Activated naive CD4-positive, alpha-beta T cell treated with anti-CD3 and anti-CD28 coated beads, Interleukin-2, amount 50 U/mL, for 24 hours (primary cell): ENCODE data around the gene AGBL4.
"Not testable (repeated sequence)": the region's sequence is repeated elsewhere in the genome, so short reads cannot be mapped to it uniquely, and the experiment has no call there.

Experiments used
- H3K27ac Mint-ChIP-seq: one replicate; pipeline ENCODE4 v1.8.0; 2021; ENCODE audit warnings: mild to moderate bottlenecking, mixed read lengths
- H3K27me3 Mint-ChIP-seq: one replicate; pipeline ENCODE4 v1.8.0; 2021; ENCODE audit warnings: mixed read lengths
- H3K36me3 Mint-ChIP-seq: one replicate; pipeline ENCODE4 v1.8.0; 2021; ENCODE audit warnings: mixed read lengths
- H3K4me1 Mint-ChIP-seq: one replicate; pipeline ENCODE4 v1.8.0; 2021; ENCODE audit warnings: mixed read lengths
- H3K4me3 Mint-ChIP-seq: one replicate; pipeline ENCODE4 v1.8.0; 2021; ENCODE audit warnings: mild to moderate bottlenecking, mixed read lengths
- H3K9me3 Mint-ChIP-seq: one replicate; pipeline ENCODE4 v1.8.0; 2021; ENCODE audit warnings: mixed read lengths

Gene AGBL4

GRCh38 chr1:49319426-49319963, 704.3 kb downstream of the AGBL4 start:
- Mint-ChIP-seq H3K4me1 (no peaks in the 10 kb centered on the region), H3K4me3 (no peak overlapping the region), H3K36me3 (no peaks in the 10 kb centered on the region), H3K27me3 (no peaks in the 10 kb centered on the region), H3K27ac (no peak overlapping the region), H3K9me3 (no peaks in the 10 kb centered on the region)

GRCh38 chr1:49318218-49318617, 705.5 kb downstream of the AGBL4 start:
- H3K4me1 Mint-ChIP-seq = no peaks in the 10 kb centered on the region
- H3K9me3 Mint-ChIP-seq = no peaks in the 10 kb centered on the region
- H3K4me3 Mint-ChIP-seq = no peak overlapping the region
- no peak overlapping the region for H3K27ac Mint-ChIP-seq
- H3K36me3 Mint-ChIP-seq = no peaks in the 10 kb centered on the region
- no peaks in the 10 kb centered on the region for H3K27me3 Mint-ChIP-seq

GRCh38 chr1:49307457-49307856, 716.3 kb downstream of the AGBL4 start:
- H3K36me3 Mint-ChIP-seq = no peaks in the 10 kb centered on the region

GRCh38 chr1:49306507-49307070, 717.2 kb downstream of the AGBL4 start:
- no peaks in the 10 kb centered on the region for H3K36me3 Mint-ChIP-seq
- H3K27ac Mint-ChIP-seq = no peak overlapping the region
- no peaks in the 10 kb centered on the region for H3K4me1 Mint-ChIP-seq
- no peak overlapping the region for H3K4me3 Mint-ChIP-seq
- H3K27me3 Mint-ChIP-seq = no peaks in the 10 kb centered on the region
- H3K9me3 Mint-ChIP-seq = peaks cover 5% of the 10 kb centered on the region

More at GRCh38 chr1:49307457-49307856, 716.3 kb downstream of the AGBL4 start:
- Mint-ChIP-seq H3K4me1 (no peaks in the 10 kb centered on the region), H3K27ac (no peak overlapping the region), H3K4me3 (no peak overlapping the region), H3K9me3 (peaks cover 5% of the 10 kb centered on the region), H3K27me3 (no peaks in the 10 kb centered on the region)

GRCh38 chr1:49302400-49302799, 721.4 kb downstream of the AGBL4 start:
- not testable (repeated sequence) for H3K27me3 Mint-ChIP-seq, H3K27ac Mint-ChIP-seq, H3K4me1 Mint-ChIP-seq, H3K9me3 Mint-ChIP-seq, H3K36me3 Mint-ChIP-seq, H3K4me3 Mint-ChIP-seq

GRCh38 chr1:49298304-49298703, 725.5 kb downstream of the AGBL4 start:
- Mint-ChIP-seq H3K9me3 (peaks cover 5% of the 10 kb centered on the region), H3K36me3 (no peaks in the 10 kb centered on the region), H3K27ac (no peak overlapping the region), H3K4me1 (no peaks in the 10 kb centered on the region), H3K27me3 (no peaks in the 10 kb centered on the region), H3K4me3 (no peak overlapping the region)

GRCh38 chr1:49297783-49298182, 726.0 kb downstream of the AGBL4 start:
- Mint-ChIP-seq H3K27ac (no peak overlapping the region), H3K9me3 (peaks cover 3% of the 10 kb centered on the region), H3K4me1 (no peaks in the 10 kb centered on the region), H3K36me3 (no peaks in the 10 kb centered on the region), H3K27me3 (no peaks in the 10 kb centered on the region), H3K4me3 (no peak overlapping the region)

GRCh38 chr1:49294539-49294938, 729.2 kb downstream of the AGBL4 start:
- Mint-ChIP-seq H3K27me3 (no peaks in the 10 kb centered on the region), H3K27ac (no peak overlapping the region), H3K36me3 (no peaks in the 10 kb centered on the region), H3K4me1 (no peaks in the 10 kb centered on the region), H3K4me3 (no peak overlapping the region), H3K9me3 (no peaks in the 10 kb centered on the region)

- H3K4me1 Mint-ChIP-seq = no peaks in the 10 kb centered on the region
- no peak overlapping the region for H3K27ac Mint-ChIP-seq
- no peaks in the 10 kb centered on the region for H3K27me3 Mint-ChIP-seq
- H3K36me3 Mint-ChIP-seq = no peaks in the 10 kb centered on the region
- no peaks in the 10 kb centered on the region for H3K9me3 Mint-ChIP-seq
- H3K4me3 Mint-ChIP-seq = no peak overlapping the region
Measured at GRCh38 chr1:49293016-49293415, 730.7 kb downstream of the AGBL4 start.

GRCh38 chr1:49257211-49258049, 766.3 kb downstream of the AGBL4 start:
- H3K27ac Mint-ChIP-seq = not testable (repeated sequence)

GRCh38 chr1:49252917-49253316, 770.8 kb downstream of the AGBL4 start:
- Mint-ChIP-seq H3K4me1 (no peaks in the 10 kb centered on the region), H3K27ac (no peak overlapping the region), H3K36me3 (peaks cover 2% of the 10 kb centered on the region), H3K9me3 (peaks cover 13% of the 10 kb centered on the region), H3K4me3 (no peak overlapping the region), H3K27me3 (no peaks in the 10 kb centered on the region)

More at GRCh38 chr1:49257211-49258049, 766.3 kb downstream of the AGBL4 start:
- H3K27me3 Mint-ChIP-seq, H3K4me3 Mint-ChIP-seq, H3K4me1 Mint-ChIP-seq, H3K36me3 Mint-ChIP-seq: not testable (repeated sequence)
- H3K9me3 Mint-ChIP-seq = peaks cover 13% of the 10 kb centered on the region

GRCh38 chr1:49251019-49251784, 772.6 kb downstream of the AGBL4 start:
- H3K36me3 Mint-ChIP-seq = peaks cover 2% of the 10 kb centered on the region
- no peak overlapping the region for H3K27ac Mint-ChIP-seq
- H3K4me1 Mint-ChIP-seq = no peaks in the 10 kb centered on the region
- no peaks in the 10 kb centered on the region for H3K27me3 Mint-ChIP-seq
- H3K4me3 Mint-ChIP-seq = no peak overlapping the region
- H3K9me3 Mint-ChIP-seq = peaks cover 13% of the 10 kb centered on the region

- H3K9me3 Mint-ChIP-seq = peaks cover 5% of the 10 kb centered on the region
- H3K4me1 Mint-ChIP-seq = no peaks in the 10 kb centered on the region
- no peak overlapping the region for H3K4me3 Mint-ChIP-seq
Measured at GRCh38 chr1:49240709-49241221, 783.0 kb downstream of the AGBL4 start.

GRCh38 chr1:49234988-49235387, 788.8 kb downstream of the AGBL4 start:
- Mint-ChIP-seq H3K27ac (no peak overlapping the region), H3K4me1 (no peaks in the 10 kb centered on the region), H3K36me3 (no peaks in the 10 kb centered on the region), H3K4me3 (no peak overlapping the region), H3K27me3 (no peaks in the 10 kb centered on the region), H3K9me3 (no peaks in the 10 kb centered on the region)

More at GRCh38 chr1:49240709-49241221, 783.0 kb downstream of the AGBL4 start:
- Mint-ChIP-seq H3K36me3 (no peaks in the 10 kb centered on the region), H3K27me3 (no peaks in the 10 kb centered on the region), H3K27ac (no peak overlapping the region)

- no peak overlapping the region for H3K27ac Mint-ChIP-seq
- no peaks in the 10 kb centered on the region for H3K36me3 Mint-ChIP-seq
- H3K4me1 Mint-ChIP-seq = no peaks in the 10 kb centered on the region
- peaks cover 1% of the 10 kb centered on the region for H3K27me3 Mint-ChIP-seq
- no peaks in the 10 kb centered on the region for H3K9me3 Mint-ChIP-seq
- H3K4me3 Mint-ChIP-seq = no peak overlapping the region
Measured at GRCh38 chr1:49229555-49229954, 794.2 kb downstream of the AGBL4 start.
